HG02973 (cell line): Measurements from ENCODE around the gene CAND2.
"Not testable (repeated sequence)": the region's sequence is repeated elsewhere in the genome, so short reads cannot be mapped to it uniquely, and the experiment has no call there.

Experiments used
- ATAC-seq: cut with Tn5 transposase; IDR thresholded peaks from one replicate; pipeline ENCODE4 v1.9.1; 2021; ENCODE audit warnings: moderate library complexity; ENCODE audit not compliant: unreplicated experiment

Gene CAND2

GRCh38 chr3:12852201-12852600 is 55.7 kb downstream of the CAND2 start:
- ATAC-seq = no peak

GRCh38 chr3:12853847-12854246 is 57.4 kb downstream of the CAND2 start:
- not testable (repeated sequence) for ATAC-seq

DNA sequence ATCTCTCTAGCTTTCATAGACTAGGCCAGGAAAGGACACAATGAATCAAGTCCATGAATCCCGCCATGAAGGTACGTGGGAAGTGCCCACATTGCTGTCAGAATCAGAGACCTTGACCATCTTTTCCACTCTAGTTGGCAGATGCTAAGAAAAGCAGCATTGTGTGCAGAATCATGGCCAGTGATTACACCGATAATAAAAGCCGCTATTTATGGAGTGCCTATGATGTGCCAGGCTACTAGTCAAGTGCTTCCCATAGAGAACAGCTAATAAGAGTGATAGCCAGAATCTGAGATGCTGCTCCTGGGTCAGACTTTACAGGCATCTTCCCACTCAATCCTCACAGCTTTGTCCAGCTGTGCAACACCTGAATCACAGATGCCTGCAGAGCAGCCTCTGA is 58.1 kb downstream of the CAND2 start:
- no peak for ATAC-seq

DNA sequence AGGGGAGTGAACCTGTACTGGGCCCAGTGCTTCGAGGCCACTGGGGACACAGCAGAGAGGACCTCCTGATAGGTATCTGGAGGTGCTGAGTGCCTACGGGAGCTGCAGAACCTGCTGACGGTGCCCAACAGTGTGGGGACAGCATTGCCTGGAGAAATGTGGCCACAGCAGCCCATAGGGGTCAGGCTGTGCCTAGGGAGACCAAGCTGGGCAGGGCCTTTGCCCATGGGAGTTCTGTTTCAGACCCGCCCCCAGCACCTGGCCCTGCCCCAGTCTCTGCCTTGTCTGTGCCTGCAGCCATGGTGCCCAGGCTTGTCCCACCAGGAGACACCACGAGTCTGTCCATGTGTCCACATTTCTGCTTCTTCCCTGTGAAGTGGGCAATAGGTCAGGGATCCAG is 60.1 kb downstream of the CAND2 start:
- ATAC-seq = no peak

DNA sequence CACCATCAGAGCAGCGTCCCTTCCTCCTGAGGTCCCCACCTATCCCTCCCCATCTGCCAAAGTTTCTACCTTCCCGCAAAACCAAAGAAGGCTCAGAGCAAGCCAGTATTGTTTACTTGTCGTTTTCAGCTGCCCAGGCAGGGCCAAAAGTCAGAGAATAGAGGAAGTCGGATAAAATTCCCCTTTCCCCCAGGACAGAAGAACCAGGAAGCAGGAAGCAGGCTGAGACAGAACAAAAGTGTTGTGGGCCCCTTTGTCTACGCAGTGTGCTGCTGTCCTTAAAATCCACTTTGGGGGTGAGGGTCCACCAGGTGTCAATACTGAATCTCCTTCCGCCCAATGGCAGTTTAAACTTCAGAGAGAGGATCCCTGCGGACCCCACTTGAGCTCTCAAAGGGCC is 63.4 kb downstream of the CAND2 start:
- ATAC-seq = no peak

- no peak for ATAC-seq
These were observed 65.1 kb downstream of the CAND2 start for GRCh38 chr3:12861611-12862010.

DNA sequence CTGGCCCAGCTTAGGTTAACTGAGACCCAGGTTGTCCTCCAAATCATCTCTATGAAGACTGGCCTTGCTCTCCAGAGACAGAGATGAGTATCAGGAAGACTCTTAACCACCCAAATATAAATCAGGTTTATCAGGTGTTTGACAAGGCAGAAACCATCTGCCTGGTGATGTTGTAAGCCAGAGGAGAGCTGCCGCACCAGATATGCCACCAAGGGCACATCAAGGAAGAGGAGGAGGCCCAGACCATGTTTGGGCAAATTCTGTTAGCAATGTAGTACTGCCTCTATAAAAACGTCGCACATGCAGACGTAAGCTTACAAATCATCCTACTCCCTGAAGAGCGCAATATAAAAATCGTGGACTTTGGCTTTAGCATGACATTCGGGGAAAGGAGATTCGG is 65.9 kb downstream of the CAND2 start:
- ATAC-seq = no peak

DNA sequence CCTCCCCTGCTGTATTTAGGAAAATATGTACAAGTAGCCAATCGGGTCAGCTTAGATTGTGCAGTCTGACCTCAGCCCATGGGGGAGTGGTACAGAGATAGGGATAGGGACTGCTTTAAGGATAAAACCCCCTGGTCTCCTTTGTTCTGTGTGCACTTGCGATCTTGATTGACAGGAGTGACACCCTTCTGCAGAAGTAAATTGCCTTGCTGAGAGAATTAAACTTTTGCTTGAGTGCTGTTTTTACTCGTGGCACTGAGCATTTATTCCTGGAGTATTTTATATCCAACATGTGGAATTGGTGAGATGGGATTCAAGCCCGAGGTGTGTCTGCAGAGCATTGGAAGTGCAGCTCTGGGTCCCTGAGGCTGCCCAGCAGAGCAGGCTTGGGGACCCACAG is 68.8 kb downstream of the CAND2 start:
- no peak for ATAC-seq

DNA sequence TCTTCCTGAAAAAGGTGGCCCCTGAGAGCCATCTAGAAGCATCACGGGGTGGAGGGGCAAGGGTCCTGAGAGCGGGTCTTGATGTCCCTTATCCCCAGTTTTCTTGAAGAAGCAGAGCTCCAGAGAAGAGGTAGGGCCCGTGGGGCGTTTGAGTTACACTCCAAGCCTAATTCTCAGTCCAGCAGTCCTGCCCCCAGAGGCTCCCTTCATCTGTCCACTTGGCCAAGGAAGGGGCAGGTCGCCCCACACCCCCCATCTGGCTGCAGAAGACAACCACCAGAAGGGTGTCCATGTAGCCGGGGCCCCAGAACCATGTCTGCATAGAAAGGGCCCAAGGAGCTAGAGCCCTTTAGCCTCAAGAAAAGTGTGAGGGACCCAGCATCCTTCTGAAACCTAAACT is 70.4 kb downstream of the CAND2 start:
- ATAC-seq = no peak

GRCh38 chr3:12868039-12869034 is 71.9 kb downstream of the CAND2 start:
- ATAC-seq = peak; percentile 53

DNA sequence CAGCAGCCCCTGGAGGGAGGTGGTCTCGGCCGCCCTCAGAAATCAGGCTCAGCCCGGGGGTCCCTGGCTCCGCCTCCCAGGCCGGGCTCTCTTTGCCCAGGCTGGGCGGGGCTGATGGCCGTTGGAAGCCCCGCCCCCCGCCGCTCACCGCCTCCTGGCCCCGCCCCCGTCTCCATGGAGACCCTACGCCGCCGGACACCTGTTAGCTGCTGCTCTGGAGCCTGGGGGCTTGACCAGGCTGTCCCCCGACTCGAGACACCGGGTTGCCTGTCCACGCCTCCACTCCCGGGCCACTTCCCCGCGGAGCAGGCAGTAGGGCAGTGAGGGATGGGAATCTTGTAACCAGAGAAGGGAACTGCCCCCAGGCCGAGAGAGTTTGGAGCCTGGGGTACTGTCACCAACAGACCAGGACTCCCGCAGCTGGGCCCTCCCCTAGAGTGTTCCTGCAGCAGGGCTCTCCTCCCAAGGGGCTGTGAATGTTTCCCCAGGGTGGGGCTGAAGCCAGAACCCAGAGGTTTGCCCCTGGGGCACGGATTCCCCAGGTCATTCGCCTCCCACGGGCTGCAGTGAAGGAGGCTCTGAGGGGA is 72.6 kb downstream of the CAND2 start:
- peak; percentile 45 for ATAC-seq

- no peak for ATAC-seq
These were observed 74.5 kb downstream of the CAND2 start for GRCh38 chr3:12870942-12871341.

- ATAC-seq = no peak
These were observed 75.0 kb downstream of the CAND2 start for GRCh38 chr3:12871404-12871983.

GRCh38 chr3:12875857-12876836 is 79.7 kb downstream of the CAND2 start:
- ATAC-seq = no peak

DNA sequence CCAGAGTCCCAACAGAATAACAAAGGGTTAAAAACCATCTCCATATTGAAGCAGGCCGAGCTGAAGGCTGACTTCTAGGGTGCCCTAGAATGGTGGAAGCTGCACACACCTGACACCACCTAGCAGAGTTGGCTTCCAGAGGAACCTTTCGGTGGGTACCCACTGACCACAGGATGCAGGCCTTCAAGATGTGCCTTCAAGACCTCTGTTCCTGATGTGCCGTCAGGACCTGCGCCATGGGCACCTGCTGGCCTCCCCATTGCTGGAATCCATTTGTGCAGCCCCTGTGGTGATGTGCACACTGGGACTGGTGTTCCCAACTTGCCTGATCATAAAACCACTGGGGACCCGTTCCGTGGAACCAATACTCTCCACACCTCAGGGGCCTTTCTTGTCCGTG is 80.6 kb downstream of the CAND2 start:
- ATAC-seq = no peak

DNA sequence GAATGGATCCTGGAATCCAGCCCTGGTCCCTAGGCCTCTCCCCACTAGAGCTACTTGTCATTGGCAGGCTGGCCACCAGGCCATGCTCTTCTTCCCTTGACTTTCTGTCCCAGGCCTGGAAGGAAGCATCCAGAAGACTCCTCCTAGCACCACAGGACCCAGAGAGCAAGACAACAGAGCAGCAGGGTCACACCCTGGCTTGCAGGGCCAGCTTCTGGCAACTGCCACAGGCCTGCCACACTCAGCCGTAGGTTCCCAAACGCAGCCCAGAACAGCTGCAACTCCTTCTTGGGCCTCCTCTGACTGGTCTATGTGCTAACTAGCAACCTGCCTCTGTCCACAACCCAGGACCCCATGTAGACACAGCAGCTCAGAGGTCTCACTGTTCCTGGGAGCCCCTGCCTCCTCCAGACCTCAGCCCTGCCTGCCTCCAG is 81.7 kb downstream of the CAND2 start:
- ATAC-seq = no peak

DNA sequence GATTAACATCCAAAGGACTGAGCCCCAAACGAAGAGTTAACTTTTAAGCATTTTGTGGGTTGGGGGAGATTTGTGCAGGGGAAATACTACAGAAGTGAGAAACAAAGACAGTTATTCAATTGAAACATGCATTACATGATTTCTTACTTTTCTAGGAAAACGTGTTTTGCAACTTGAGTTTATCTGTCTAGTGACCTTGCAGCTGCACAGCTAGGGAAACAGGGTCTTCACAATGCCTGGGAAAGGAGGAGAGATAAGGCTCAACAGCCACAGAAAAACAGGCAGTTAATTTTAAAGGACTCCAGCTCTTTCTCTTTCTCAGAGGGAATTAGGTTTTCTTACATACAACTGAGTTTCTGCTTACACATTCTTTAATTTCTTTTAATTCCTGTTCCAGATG is 82.3 kb downstream of the CAND2 start:
- not testable (repeated sequence) for ATAC-seq

DNA sequence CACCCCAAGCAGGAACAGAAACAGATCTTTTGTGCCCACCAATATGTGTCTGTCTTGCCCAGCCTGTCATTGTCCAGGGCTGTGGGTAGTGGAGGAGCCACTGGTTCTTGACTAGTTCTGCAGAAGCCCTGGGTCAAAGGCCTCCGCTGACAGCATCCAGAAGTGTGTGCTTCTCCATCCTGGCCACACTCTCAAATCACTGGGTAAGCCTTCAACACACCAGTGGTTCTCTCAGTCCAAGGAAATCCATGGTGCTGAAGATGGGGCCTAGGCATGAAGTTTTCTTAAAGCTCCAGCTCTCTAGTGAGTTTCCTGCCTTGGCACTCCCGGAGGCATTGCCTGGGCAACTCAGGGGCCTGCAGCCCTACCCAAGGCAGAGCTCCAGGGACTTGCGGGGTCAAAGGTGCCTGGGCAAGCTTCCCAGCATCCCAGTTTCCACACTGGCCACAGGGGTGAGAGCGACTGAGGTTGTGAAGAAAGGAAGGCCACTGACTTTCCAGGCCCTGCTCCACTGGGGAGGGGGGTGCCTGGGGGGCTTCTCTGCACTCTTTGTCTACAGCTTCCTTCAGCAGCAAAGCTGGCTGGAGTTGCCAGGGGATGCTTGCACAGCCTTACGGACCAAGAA is 82.8 kb downstream of the CAND2 start:
- no peak for ATAC-seq

- ATAC-seq = not testable (repeated sequence)
These were observed 85.4 kb downstream of the CAND2 start for GRCh38 chr3:12881858-12882257.
